ENCODE data around the gene STRA8.
A peak's percentile ranks its signal among the peaks of the same experiment; 100 is the strongest.

DNA sequence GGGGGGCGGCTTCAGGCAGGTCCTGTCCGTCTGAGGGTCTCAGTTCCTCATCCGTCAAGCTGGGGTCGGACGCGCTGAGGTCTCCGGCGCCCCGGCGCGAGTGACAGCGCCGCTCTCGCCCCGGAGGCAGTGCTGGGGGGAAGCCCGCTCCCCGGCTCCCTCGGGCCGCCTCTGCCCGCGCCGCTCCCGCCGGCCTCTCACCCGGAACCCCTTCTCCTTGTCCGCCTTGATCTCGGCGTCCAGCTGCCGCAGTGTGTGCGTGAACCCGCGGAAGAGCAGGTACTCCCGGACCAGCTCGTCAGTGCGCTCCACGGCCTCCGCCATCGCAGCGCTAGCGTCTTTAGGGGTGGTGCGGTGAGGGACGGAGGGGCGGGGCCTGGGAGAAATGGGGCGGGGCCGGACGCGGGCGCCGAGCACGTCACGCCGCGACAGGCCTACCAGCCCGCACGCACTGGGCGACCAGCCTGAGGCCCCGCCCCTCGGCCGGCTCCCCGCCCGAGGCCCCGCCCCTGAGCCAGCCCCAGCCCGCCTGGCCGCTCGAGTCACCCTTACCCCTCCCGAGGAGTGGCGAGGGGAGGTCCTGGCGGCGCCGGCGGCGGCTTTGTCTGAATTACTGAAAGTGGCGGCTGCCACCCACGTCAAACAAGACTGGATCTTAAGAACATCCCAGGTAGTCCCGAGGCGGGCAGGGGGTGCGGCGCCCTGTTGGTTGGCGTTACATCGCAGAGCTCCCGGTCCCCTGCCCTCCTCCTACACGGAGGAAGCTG lies 22.3 kb upstream of the STRA8 start, which contains the start of gene WDR91:
- TF ChIP-seq CTCF (conservative IDR thresholded peaks at IDR 0.05 in 1 of 2, IDR thresholded peaks at IDR 0.05 in 1 of 2; ENCODE audit: extremely low read depth in 1 of 2, insufficient read depth in 1 of 2, low read depth in 1 of 2, low read length in 2 of 2) (peak in 1 of 2 donors; percentile 6), EZH2 (IDR thresholded peaks at IDR 0.05; ENCODE audit: borderline replicate concordance, low read length) (no peak)
